Heart left ventricle (tissue), 13 donors: ENCODE data around the gene DRP2.

Source experiments
- CTCF ChIP-seq, 12 donors: fragments of 200-600 bp; sonication (generic) in 4 of 12; IDR thresholded peaks; one replicate each; pipeline versions ENCODE4 v1.5.0 to v1.8.0; 2018 to 2022; ENCODE audit warnings: antibody characterized with exemption in 12 of 12, mild to moderate bottlenecking in 5 of 12
- POLR2A ChIP-seq, 2 donors: fragments of 450-650 bp; IDR thresholded peaks; one replicate each; pipeline ENCODE4 v1.6.1; 2017; ENCODE audit warnings: antibody characterized with exemption in 2 of 2, mild to moderate bottlenecking in 2 of 2, moderate library complexity in 2 of 2
- donor health status: ischemic (EF 13 %, LVEDD 7.1; RV severe dilation, severe dysfunction).
- donor health status: DM: no; HTN: yes; CAD: no.
- donor health status: DM: no; HTN: no; CAD: no.
- donor health status: ischemic (EF 25% LVEDD 6.9; RV normal size, moderate dysfunction).
- donor health status: ischemic (EF 25% LVEDD 5.7; RV mildly dilated, moderate dysfunction).
- donor health status: ischemic (EF 35%, LVEDD 5.7; RV mildly dilated, moderate dysfunction).
- donor health status: nonischemic (EF 11% LVEDD 7.7; RV severe dilation, severe dysfunction).
- donor health status: DM: yes; HTN: yes; CAD: no.
- donor health status: PGD.
- donor health status: ischemic (EF 29% LVEDD 5.4; RV normal size, mild dysfunction).
- donor health status: nonischemic (EF 23%, LVEDD 6.1; RV moderate dilation, normal function).

GRCh38 chrX:101260435-101260834 is 40.8 kb downstream of the DRP2 start:
- TF ChIP-seq CTCF (IDR thresholded peaks at IDR 0.05) (no peak), POLR2A (IDR thresholded peaks at IDR 0.05) (no peak)
